HCT116 (cell line): ENCODE data around the gene RGS8. TPM values are rescaled to one million over a fixed set of nuclear protein-coding genes. Genes with fewer than 3 reads are reported as not detected.

ENCODE experiments used
- ATAC-seq: fragments of 200-7000 bp; cut with Tn5 transposase; 2 replicates; pipeline ENCODE4 v1.9.1; 2020; ENCODE audit warnings: mild to moderate bottlenecking, moderate library complexity
- BruUV-seq: library from RNA; stranded (reverse); fragments of 400-500 nt; replicated peaks from 2 replicates; lab custom pipeline; 2021; lab: Mats Ljungman, UMichigan
- CTCF ChIA-PET: fragments of 300-600 bp; sonication (Branson Sonifier 250); formaldehyde crosslinking; loops from one replicate; lab custom pipeline; 2021; ENCODE audit warnings: antibody characterized with exemption; lab: Charles Lee
- POLR2A ChIA-PET: fragments of 300-600, 350-600 bp; sonication (Branson Sonifier 250); formaldehyde crosslinking; loops from one replicate; lab custom pipeline; 2021; ENCODE audit warnings: antibody characterized with exemption; lab: Charles Lee
- RAD21 ChIA-PET, 2 experiments: fragments of 300-600 bp; sonication (Branson Sonifier 250); formaldehyde crosslinking; loops; one replicate each; lab custom pipeline; 2023; ENCODE audit warnings: low total read pairs in 2 of 2; ENCODE audit not compliant: uncharacterized antibody in 2 of 2, unreplicated experiment in 2 of 2, low non-redundant PET in 1 of 2; lab: Charles Lee
- DNase-seq: peaks from one replicate; pipeline ENCODE4 v3.0.0-alpha.2; 2010; ENCODE audit warnings: low read depth, low spot score
- H2AFZ ChIP-seq: fragments of 200-600 bp; shearing (Covaris generic), sonication (generic); 2 replicates; pipeline ENCODE4 v1.6.1; 2017; ENCODE audit warnings: low read depth, mixed run types, mixed read lengths, antibody characterized with exemption, low read length; ENCODE audit not compliant: poor library complexity, severe bottlenecking
- H3K27ac ChIP-seq: 2 replicates; pipeline ENCODE4 v1.5.1; 2012; ENCODE audit warnings: low read depth, low read length
- H3K27me3 ChIP-seq: fragments of 200-600 bp; sonication (generic); 2 replicates; pipeline ENCODE4 v1.6.1; 2016; ENCODE audit warnings: mixed run types, low read length, mixed read lengths; ENCODE audit not compliant: insufficient read depth
- H3K36me3 ChIP-seq, 2 experiments: fragments of 200-500 bp in 1 of 2; fragments of 200-600 bp in 1 of 2; sonication (Bioruptor generic) in 1 of 2; sonication (generic) in 1 of 2; 2 replicates each; pipeline versions ENCODE4 v1.5.1 to v1.6.1; 2014 to 2016; ENCODE audit warnings: low read length in 2 of 2, inconsistent platforms in 1 of 2, mixed read lengths in 1 of 2, mixed run types in 1 of 2; ENCODE audit not compliant: insufficient read depth in 2 of 2, control insufficient read depth in 1 of 2
- H3K4me1 ChIP-seq, 2 experiments: fragments of 200-600 bp in 1 of 2; sonication (generic) in 1 of 2; 2 replicates each; pipeline versions ENCODE4 v1.5.1 to v1.6.1; 2012 to 2017; ENCODE audit warnings: low read length in 2 of 2, inconsistent platforms in 1 of 2, mild to moderate bottlenecking in 1 of 2, mixed read lengths in 1 of 2, mixed run types in 1 of 2, moderate library complexity in 1 of 2; ENCODE audit not compliant: insufficient read depth in 2 of 2, control insufficient read depth in 1 of 2
- H3K4me2 ChIP-seq: fragments of 200-600 bp; sonication (generic); 2 replicates; pipeline ENCODE4 v1.6.1; 2017; ENCODE audit warnings: mixed run types, low read length, mixed read lengths
- H3K4me3 ChIP-seq, 2 experiments: fragments of 200-600 bp in 1 of 2; sonication (generic) in 1 of 2; replicated peaks in 1 of 2; 2 replicates each; pipeline ENCODE4 v1.5.1; 2011 to 2016; ENCODE audit warnings: low read length in 2 of 2, control low read depth in 1 of 2, low read depth in 1 of 2, mild to moderate bottlenecking in 1 of 2, mixed read lengths in 1 of 2, mixed run types in 1 of 2
- H3K79me2 ChIP-seq: fragments of 200-600 bp; sonication (generic); 2 replicates; pipeline ENCODE4 v1.6.1; 2017; ENCODE audit warnings: mild to moderate bottlenecking, mixed run types, low read length, moderate library complexity, mixed read lengths; ENCODE audit not compliant: insufficient read depth
- H3K9ac ChIP-seq: fragments of 200-600 bp; sonication (generic); 2 replicates; pipeline ENCODE4 v1.6.1; 2016; ENCODE audit warnings: low read length, mixed read lengths
- H3K9me2 ChIP-seq: fragments of 200-600 bp; sonication (generic), shearing (Covaris generic); 2 replicates; pipeline ENCODE4 v1.6.1; 2017; ENCODE audit warnings: mixed run types, mild to moderate bottlenecking, moderate library complexity; ENCODE audit not compliant: insufficient read depth
- H3K9me3 ChIP-seq, 2 experiments: fragments of 200-500 bp in 1 of 2; fragments of 200-600 bp in 1 of 2; sonication (Bioruptor generic) in 1 of 2; sonication (generic) in 1 of 2; 2 replicates each; pipeline ENCODE4 v1.6.1; 2014 to 2017; ENCODE audit warnings: low read length in 2 of 2, mixed read lengths in 2 of 2, inconsistent platforms in 1 of 2, low read depth in 1 of 2, mild to moderate bottlenecking in 1 of 2, mixed run types in 1 of 2, moderate library complexity in 1 of 2; ENCODE audit not compliant: control insufficient read depth in 1 of 2, insufficient read depth in 1 of 2
- H4K20me1 ChIP-seq: fragments of 200-600 bp; sonication (generic), shearing (Covaris generic); 2 replicates; pipeline ENCODE4 v1.6.1; 2017; ENCODE audit warnings: mixed run types, mild to moderate bottlenecking, moderate library complexity; ENCODE audit not compliant: insufficient read depth
- CTCF ChIP-seq, 3 experiments: fragments of 200-600 bp in 1 of 3; sonication (generic) in 1 of 3; IDR thresholded peaks in 2 of 3; conservative IDR thresholded peaks in 1 of 3; 2 replicates each; pipeline ENCODE4 v1.5.1; 2012 to 2017; ENCODE audit warnings: low read depth in 2 of 3, low read length in 2 of 3, antibody characterized with exemption in 1 of 3, borderline replicate concordance in 1 of 3, control low read depth in 1 of 3, mild to moderate bottlenecking in 1 of 3, mixed read lengths in 1 of 3, mixed run types in 1 of 3, moderate library complexity in 1 of 3; ENCODE audit not compliant: insufficient read depth in 1 of 3
- FOSL1 ChIP-seq: IDR thresholded peaks from 2 replicates; pipeline ENCODE4 v1.6.1; 2012; ENCODE audit warnings: low read depth
- JUND ChIP-seq: IDR thresholded peaks from 2 replicates; pipeline ENCODE4 v1.6.1; 2012
- MAX ChIP-seq: IDR thresholded peaks from 2 replicates; pipeline ENCODE4 v1.6.1; 2012
- POLR2A ChIP-seq: IDR thresholded peaks from 2 replicates; pipeline ENCODE4 v1.7.0; 2011; ENCODE audit warnings: borderline replicate concordance; ENCODE audit not compliant: insufficient read depth, insufficient read length; ENCODE audit errors: extremely low read depth
- RAD21 ChIP-seq: IDR thresholded peaks from 2 replicates; pipeline ENCODE4 v1.6.1; 2012; ENCODE audit warnings: low read depth, mild to moderate bottlenecking
- SIN3A ChIP-seq: IDR thresholded peaks from 2 replicates; pipeline ENCODE4 v1.6.1; 2012; ENCODE audit warnings: low read depth
- SRF ChIP-seq: IDR thresholded peaks from 2 replicates; pipeline ENCODE4 v1.6.1; 2012; ENCODE audit warnings: low read depth
- TCF7L2 ChIP-seq: IDR thresholded peaks from 2 replicates; pipeline ENCODE4 v1.7.0; 2011; ENCODE audit warnings: borderline replicate concordance, inconsistent platforms; ENCODE audit not compliant: insufficient read depth, insufficient read length; ENCODE audit errors: extremely low read depth
- ZFX ChIP-seq: fragments of 450-650 bp; IDR thresholded peaks from 2 replicates; pipeline ENCODE4 v1.6.1; 2017
- ZNF274 ChIP-seq: fragments of 200-500 bp; sonication (Bioruptor generic); IDR thresholded peaks from 2 replicates; pipeline ENCODE4 v1.6.1; 2014; ENCODE audit warnings: mild to moderate bottlenecking, low read depth, low read length, inconsistent platforms
- intact Hi-C: fragments of 100-400 bp; cut with micrococcal nuclease; formaldehyde crosslinking; loops from 2 replicates; pipeline ENCODE4 v1.10.0; 2022
- total RNA-seq: library from RNA; stranded (reverse); gene quantifications from one replicate; pipeline ENCODE4 v1.2.1, GENCODE V29; 2021; ENCODE audit not compliant: unreplicated experiment

RGS8 gene
- total RNA-seq, 1 experiment from 2014 or later = not detected

- TF ChIP-seq CTCF (IDR thresholded peaks at IDR 0.05 in 2 of 3, conservative IDR thresholded peaks at IDR 0.05 in 1 of 3; ENCODE audit: borderline replicate concordance in 1 of 3, insufficient read depth in 1 of 3, low read depth in 2 of 3, low read length in 2 of 3) (no peak), SRF (no peak), TCF7L2 (no peak), POLR2A (no peak), RAD21 (no peak), ZFX (no peak), JUND (no peak), ZNF274 (no peak), SIN3A (no peak), FOSL1 (no peak), MAX (no peak)
- TF ChIP-seq, all 23 proteins: peak for 0
- CTCF ChIA-PET = no interaction called here
Measured at GRCh38 chr1:182688436-182689205, 4.2 kb upstream of the RGS8 start.

More at GRCh38 chr1:182688436-182689205, 4.2 kb upstream of the RGS8 start:
- no peak for ATAC-seq
- Histone ChIP-seq H3K9me3 (0 out of 4 replicates have a peak, but pooled peaks cover 0 to 7% of the 10 kb centered on the region in 2 experiments), H3K9me2 (no peaks in the 10 kb centered on the region), H3K4me2 (no peak overlapping the region), H3K79me2 (no peaks in the 10 kb centered on the region), H3K4me3 (no peak overlapping the region), H3K4me1 (peaks cover 8 to 13% of the 10 kb centered on the region in 2 experiments; a peak in 2 of 4 replicates), H4K20me1 (no peaks in the 10 kb centered on the region), H2AFZ (no peak overlapping the region), H3K36me3 (no peaks in the 10 kb centered on the region), H3K27me3 (no peaks in the 10 kb centered on the region), H3K27ac (no peak overlapping the region), H3K9ac (no peak overlapping the region)
- intact Hi-C loops = no loop called here
- ChIA-PET POLR2A (interaction anchor here (1.1 kb wide), 1 partner anchor 27 kb away, joined by 3 read pairs; no protein-coding TSS in a partner anchor), RAD21 (no interaction called here)
- no peak for DNase-seq
- BruUV-seq = no TSS peak
